GM21423 (cell line): ENCODE results near the gene HSF2BP.
"Not testable (repeated sequence)": the region's sequence is repeated elsewhere in the genome, so short reads cannot be mapped to it uniquely, and the experiment has no call there.

ENCODE experiments used
- ATAC-seq: cut with Tn5 transposase; IDR thresholded peaks from one replicate; pipeline ENCODE4 v1.9.1; 2021; ENCODE audit warnings: mild to moderate bottlenecking, moderate library complexity; ENCODE audit not compliant: unreplicated experiment

The HSF2BP gene

GRCh38 chr21:43599728-43600127 lies 59.6 kb downstream of the HSF2BP start:
- ATAC-seq = no peak

GRCh38 chr21:43598416-43599120 lies 60.7 kb downstream of the HSF2BP start:
- ATAC-seq = no peak

GRCh38 chr21:43597540-43598250 lies 61.6 kb downstream of the HSF2BP start:
- ATAC-seq = no peak

- no peak for ATAC-seq
These were observed 62.2 kb downstream of the HSF2BP start for GRCh38 chr21:43597052-43597451.

DNA sequence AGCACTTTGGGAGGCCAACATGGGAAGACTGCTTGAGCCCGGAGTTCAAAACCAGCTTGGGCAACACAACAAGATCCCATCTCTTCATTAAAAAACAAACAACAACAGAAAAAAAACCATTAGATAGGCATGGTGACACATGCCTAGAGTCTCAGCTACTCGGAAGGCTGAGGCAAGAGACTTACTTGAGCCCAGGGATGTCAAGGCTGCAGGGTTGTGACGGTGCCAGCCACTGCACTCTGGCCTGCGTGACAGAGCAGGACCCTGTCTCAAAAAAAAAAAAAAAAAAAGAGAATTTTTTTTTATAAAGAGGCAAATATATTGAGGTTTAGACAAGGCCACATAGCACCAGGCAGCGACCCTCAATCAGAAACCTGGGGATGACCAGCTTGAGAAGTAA lies 62.7 kb downstream of the HSF2BP start:
- ATAC-seq = no peak

DNA sequence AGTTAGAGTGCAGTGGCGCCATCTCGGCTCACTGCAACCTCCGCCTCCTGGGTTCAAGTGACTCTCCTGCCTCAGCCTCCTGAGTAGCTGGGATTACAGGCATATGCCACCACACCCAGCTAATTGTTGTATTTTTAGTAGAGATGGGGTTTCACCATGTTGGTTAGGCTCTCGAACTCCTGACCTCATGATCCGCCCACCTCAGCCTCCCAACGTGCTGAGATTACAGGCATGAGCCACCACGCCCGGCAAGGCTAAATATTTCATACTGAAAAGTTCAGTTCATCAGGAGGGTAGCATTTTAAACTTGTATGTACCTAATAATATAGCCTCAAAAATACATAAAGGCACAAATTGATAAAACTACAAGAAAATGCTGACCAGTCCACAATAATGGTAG lies 63.5 kb downstream of the HSF2BP start:
- not testable (repeated sequence) for ATAC-seq

- no peak for ATAC-seq
These were observed 66.2 kb downstream of the HSF2BP start for GRCh38 chr21:43593078-43593477.

DNA sequence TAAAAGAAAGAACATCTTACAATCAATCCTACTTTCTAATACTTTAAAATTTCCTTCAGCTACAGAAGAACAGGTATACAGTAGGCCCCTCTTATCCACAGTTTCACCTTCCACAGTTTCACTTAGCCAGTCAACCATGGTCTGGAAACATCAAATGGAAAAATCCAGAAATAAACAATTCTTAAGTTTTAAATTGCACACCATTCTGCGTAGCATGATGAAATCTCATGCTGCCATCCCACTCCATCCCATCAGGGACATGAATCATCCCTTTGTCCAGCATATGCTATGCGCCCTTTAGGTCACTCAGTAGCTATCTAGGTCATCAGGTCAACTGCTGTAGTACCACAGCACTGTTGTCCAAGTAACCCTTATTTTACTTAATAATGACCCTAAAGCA lies 67.7 kb downstream of the HSF2BP start:
- ATAC-seq = no peak

GRCh38 chr21:43590194-43590593 lies 69.1 kb downstream of the HSF2BP start:
- ATAC-seq = no peak

GRCh38 chr21:43588957-43589356 lies 70.3 kb downstream of the HSF2BP start:
- ATAC-seq = no peak

- ATAC-seq = no peak
These were observed 73.3 kb downstream of the HSF2BP start for GRCh38 chr21:43585924-43586413.

- no peak for ATAC-seq
These were observed 73.8 kb downstream of the HSF2BP start for GRCh38 chr21:43585514-43585913.

DNA sequence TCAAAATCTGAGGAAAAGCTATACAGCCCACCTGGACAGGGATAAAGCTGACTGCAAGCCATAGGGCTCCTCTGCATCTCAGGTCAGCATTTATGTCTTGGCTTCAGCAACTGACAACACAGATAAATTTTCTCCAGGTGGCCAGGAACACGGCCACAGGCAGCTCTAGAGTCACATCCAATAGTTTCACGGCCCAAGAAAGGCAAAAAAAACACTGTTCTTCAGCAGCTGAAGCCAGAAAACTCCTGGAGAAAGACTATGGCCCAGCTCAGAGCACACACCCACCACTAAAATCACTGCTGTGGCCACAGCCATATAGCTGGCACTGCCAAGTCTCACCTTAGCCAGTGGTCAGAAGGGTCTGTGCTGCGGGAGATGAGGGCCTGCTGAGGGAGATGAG lies 77.8 kb downstream of the HSF2BP start:
- ATAC-seq = no peak

DNA sequence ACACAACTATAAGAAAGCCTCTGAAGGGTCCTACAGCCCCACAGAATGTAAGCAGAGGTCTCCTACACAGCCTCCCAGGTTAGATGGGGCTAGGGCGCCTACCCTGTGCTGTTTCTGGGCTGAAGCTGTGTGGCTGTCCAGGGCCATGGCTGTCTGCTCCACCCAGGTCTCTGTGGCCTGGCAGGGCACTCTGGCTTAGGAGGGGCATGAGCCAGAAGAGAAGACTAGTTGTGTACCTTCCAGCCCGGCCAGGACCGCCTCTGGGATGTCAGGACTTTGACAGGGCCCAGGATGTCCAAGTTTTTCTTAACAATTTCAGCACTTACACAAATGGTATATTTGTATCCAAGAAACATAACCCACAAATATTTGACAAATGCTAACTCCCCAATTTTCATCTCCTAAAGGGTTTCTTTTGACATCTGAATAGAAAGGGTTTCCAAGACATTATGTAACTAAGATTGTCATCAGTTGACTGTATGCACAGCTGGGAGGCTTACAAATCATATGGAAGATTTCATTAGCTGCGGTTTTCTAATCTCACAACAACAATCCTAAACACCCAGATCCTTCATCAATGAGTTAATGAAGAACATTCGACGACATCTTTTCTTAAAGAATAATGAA lies 80.5 kb downstream of the HSF2BP start:
- ATAC-seq = no peak

GRCh38 chr21:43575473-43575844 lies 83.8 kb downstream of the HSF2BP start:
- no peak for ATAC-seq

GRCh38 chr21:43574741-43575472 lies 84.4 kb downstream of the HSF2BP start:
- no peak for ATAC-seq

DNA sequence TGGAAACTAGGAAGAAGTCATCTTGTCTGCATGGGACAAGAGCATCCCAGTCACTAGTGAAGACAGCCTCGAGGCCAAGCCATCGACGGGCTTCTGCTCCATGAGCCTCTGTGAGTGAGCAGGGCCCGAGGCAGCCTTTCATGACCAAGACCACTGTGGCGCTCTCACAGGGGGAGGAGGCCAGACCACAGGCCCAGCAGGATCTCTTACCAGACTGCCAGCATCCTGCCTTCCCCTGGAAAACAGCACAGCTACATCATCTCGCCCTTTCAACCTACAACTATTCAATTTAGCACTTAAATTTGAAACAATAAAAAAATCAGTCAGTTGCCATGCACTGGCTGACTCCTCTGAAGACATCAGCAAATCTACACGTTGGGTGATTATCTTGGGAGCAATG lies 85.4 kb downstream of the HSF2BP start:
- ATAC-seq = no peak

DNA sequence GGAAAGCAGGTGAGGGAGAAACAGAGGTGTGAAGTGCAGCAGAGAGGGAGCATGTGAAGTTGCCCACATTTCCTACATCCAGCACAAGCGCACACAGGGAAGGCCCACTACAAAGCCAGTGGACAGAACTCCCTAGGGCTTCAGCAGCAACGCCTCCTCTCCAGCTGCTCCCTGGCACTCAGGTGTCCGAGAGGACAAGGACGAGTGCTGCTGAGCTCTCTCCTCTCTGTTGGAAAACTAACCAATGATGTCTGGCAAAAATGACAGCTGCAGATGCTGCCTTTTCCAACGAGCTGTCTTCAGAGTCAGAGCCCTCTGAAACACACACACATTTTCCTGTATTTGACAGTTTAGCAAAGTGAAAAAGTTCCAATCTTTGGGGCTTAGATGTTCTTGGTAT lies 86.8 kb downstream of the HSF2BP start:
- no peak for ATAC-seq

DNA sequence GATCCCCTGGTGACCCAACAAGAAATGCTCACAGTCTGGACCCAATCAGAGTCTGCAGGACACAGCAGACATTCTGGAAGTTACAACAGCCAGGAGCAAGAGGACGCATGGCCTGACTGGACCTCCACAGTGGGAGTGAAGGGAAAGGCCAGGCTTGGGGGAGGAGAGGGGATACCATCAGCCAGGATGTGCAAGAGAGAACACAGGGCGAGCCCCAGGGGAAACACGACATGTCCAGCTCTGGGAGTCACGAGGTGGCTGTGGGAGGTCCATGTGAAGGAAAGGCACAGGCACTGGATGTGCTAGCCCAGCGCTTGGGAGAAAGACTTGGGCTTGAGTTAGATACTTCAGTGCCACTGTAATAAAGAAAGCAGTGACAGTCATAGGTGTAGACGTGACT lies 87.3 kb downstream of the HSF2BP start:
- ATAC-seq = no peak

DNA sequence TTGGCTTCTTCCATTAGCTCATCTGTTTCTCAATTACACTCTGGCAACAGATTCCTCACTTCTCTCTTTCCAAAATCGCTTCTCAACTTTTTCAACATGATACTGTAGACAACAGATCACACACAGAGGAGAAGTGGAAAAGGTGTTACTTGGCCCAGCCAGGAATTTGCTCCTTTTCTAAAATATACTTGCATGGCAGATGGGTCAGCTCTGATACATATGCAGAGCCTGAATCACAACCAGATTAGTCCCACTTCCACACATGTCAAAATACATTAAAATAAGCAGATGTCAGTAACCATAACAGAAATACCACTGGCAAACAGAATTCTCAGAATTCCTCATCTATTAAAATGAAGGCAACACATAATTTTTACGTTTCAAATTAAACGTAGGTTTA lies 89.1 kb downstream of the HSF2BP start:
- ATAC-seq = not testable (repeated sequence)

DNA sequence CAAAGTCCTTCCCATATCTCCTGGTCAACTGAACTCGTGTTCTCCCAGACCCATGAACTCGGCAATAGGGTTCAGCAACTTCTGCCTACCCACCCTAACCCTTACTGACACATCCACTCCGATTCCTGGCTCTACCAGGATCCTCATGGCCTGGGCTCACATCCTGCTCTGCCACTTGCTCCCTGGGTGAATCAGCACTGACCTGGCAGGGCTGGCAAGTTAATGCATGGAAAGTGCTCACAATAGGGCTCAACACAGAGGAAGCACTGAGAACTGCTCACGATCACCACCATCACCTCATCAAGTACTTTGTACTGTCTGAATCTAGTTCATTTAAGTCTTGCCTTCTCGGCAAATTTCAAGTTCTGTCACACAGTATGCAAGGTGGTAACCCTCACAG lies 96.8 kb downstream of the HSF2BP start:
- not testable (repeated sequence) for ATAC-seq
